Neural crest cell (in vitro differentiated cells): Measurements from ENCODE around the gene TTC34. TPM values are rescaled to one million over a fixed set of nuclear protein-coding genes. Genes with fewer than 3 reads are reported as not detected.

ENCODE experiments used
- DNase-seq: peaks from one replicate; pipeline ENCODE4 v3.0.0; 2021; ENCODE audit warnings: low read depth, mixed read lengths, low spot score
- H3K27ac Mint-ChIP-seq: one replicate; pipeline ENCODE4 v1.8.0; 2021; ENCODE audit warnings: mild to moderate bottlenecking, mixed read lengths; ENCODE audit not compliant: unreplicated experiment
- H3K27me3 Mint-ChIP-seq: 2 replicates; pipeline ENCODE4 v1.8.0; 2021; ENCODE audit warnings: low read depth, mild to moderate bottlenecking, mixed read lengths
- H3K36me3 Mint-ChIP-seq: 2 replicates; pipeline ENCODE4 v1.8.0; 2021; ENCODE audit warnings: low read depth, mild to moderate bottlenecking, mixed read lengths
- H3K4me1 Mint-ChIP-seq: 2 replicates; pipeline ENCODE4 v1.8.0; 2021; ENCODE audit warnings: mixed read lengths
- H3K4me3 Mint-ChIP-seq: one replicate; pipeline ENCODE4 v1.8.0; 2021; ENCODE audit warnings: mild to moderate bottlenecking, mixed read lengths
- H3K9me3 Mint-ChIP-seq: 2 replicates; pipeline ENCODE4 v1.8.0; 2021; ENCODE audit warnings: mixed read lengths
- total RNA-seq: library from RNA; stranded (reverse); gene quantifications from 2 replicates; pipeline ENCODE4 v1.2.1, GENCODE V29; 2021
- TF ChIP-seq, protein P1 (sequence below): fragments of 200-600 bp; sonication (generic); conservative IDR thresholded peaks from 2 replicates; pipeline ENCODE4 v1.5.0; 2021; ENCODE audit warnings: antibody characterized with exemption, mild to moderate bottlenecking

The TTC34 gene
- total RNA-seq, 1 donor from 2014 or later = 2.7 TPM

GRCh38 chr1:2786329-2787162 lies 14.9 kb downstream of the TTC34 start:
- H3K4me3 Mint-ChIP-seq = no peak overlapping the region
- no peak for DNase-seq
- TF ChIP-seq, protein P1, sequence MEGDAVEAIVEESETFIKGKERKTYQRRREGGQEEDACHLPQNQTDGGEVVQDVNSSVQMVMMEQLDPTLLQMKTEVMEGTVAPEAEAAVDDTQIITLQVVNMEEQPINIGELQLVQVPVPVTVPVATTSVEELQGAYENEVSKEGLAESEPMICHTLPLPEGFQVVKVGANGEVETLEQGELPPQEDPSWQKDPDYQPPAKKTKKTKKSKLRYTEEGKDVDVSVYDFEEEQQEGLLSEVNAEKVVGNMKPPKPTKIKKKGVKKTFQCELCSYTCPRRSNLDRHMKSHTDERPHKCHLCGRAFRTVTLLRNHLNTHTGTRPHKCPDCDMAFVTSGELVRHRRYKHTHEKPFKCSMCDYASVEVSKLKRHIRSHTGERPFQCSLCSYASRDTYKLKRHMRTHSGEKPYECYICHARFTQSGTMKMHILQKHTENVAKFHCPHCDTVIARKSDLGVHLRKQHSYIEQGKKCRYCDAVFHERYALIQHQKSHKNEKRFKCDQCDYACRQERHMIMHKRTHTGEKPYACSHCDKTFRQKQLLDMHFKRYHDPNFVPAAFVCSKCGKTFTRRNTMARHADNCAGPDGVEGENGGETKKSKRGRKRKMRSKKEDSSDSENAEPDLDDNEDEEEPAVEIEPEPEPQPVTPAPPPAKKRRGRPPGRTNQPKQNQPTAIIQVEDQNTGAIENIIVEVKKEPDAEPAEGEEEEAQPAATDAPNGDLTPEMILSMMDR = no peak

GRCh38 chr1:2785631-2786328 lies 15.7 kb downstream of the TTC34 start:
- H3K36me3 Mint-ChIP-seq = peaks cover 9% of the 10 kb centered on the region
- TF ChIP-seq, protein P1 = no peak
- H3K4me3 Mint-ChIP-seq = no peak overlapping the region
- no peak overlapping the region for H3K27ac Mint-ChIP-seq
- H3K9me3 Mint-ChIP-seq = peaks cover 16% of the 10 kb centered on the region
- no peaks in the 10 kb centered on the region for H3K27me3 Mint-ChIP-seq
- no peaks in the 10 kb centered on the region for H3K4me1 Mint-ChIP-seq
- DNase-seq = no peak

More at GRCh38 chr1:2786329-2787162, 14.9 kb downstream of the TTC34 start:
- Mint-ChIP-seq H3K27me3 (no peaks in the 10 kb centered on the region), H3K27ac (no peak overlapping the region), H3K4me1 (no peaks in the 10 kb centered on the region), H3K36me3 (peaks cover 9% of the 10 kb centered on the region), H3K9me3 (peaks cover 12% of the 10 kb centered on the region)

GRCh38 chr1:2784854-2785630 lies 16.5 kb downstream of the TTC34 start:
- H3K36me3 Mint-ChIP-seq = peaks cover 9% of the 10 kb centered on the region
- TF ChIP-seq, protein P1 = no peak
- no peak overlapping the region for H3K27ac Mint-ChIP-seq
- no peaks in the 10 kb centered on the region for H3K4me1 Mint-ChIP-seq
- peaks cover 17% of the 10 kb centered on the region for H3K9me3 Mint-ChIP-seq
- no peak for DNase-seq
- no peaks in the 10 kb centered on the region for H3K27me3 Mint-ChIP-seq
- no peak overlapping the region for H3K4me3 Mint-ChIP-seq

GRCh38 chr1:2783435-2784397 lies 17.8 kb downstream of the TTC34 start:
- Mint-ChIP-seq H3K27ac (no peak overlapping the region), H3K4me3 (no peak overlapping the region), H3K27me3 (no peaks in the 10 kb centered on the region), H3K36me3 (peaks cover 12% of the 10 kb centered on the region), H3K4me1 (no peaks in the 10 kb centered on the region), H3K9me3 (peaks cover 22% of the 10 kb centered on the region)
- TF ChIP-seq, protein P1 = no peak
- DNase-seq = no peak

DNA sequence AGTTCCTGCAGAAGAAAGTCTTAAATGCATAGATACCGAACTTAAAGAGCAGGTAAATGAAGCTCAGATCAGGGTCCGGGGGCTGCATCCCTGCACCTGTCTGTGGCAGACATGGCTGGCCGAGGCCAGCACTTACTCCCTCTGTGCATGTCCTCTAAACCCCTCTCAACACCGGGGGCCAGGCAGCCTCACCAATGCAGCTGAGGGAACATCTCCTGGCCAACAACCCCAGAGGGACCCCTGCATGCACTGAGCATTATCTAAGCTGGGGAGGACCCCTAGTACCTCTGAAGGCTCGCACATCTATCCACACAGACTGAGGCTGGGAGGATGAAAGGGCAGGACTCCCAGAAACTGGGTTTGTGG lies 18.4 kb downstream of the TTC34 start:
- Mint-ChIP-seq H3K27ac (no peak overlapping the region), H3K27me3 (no peaks in the 10 kb centered on the region), H3K4me1 (no peaks in the 10 kb centered on the region), H3K36me3 (peaks cover 11% of the 10 kb centered on the region), H3K4me3 (no peak overlapping the region), H3K9me3 (peaks cover 20% of the 10 kb centered on the region)
- TF ChIP-seq, protein P1 = no peak
- DNase-seq = no peak
